Neuronal stem cell (in vitro differentiated cells): Measurements from ENCODE around the gene PLCL2. TPM values are rescaled to one million over a fixed set of nuclear protein-coding genes. Genes with fewer than 3 reads are reported as not detected.
A peak's percentile ranks its signal among the peaks of the same experiment; 100 is the strongest.

Experiments used
- DNase-seq: peaks from one replicate; pipeline ENCODE4 v3.0.0-alpha.2; 2013; ENCODE audit warnings: low spot score
- H2AFZ ChIP-seq: one replicate; pipeline ENCODE4 v1.6.1; 2013; ENCODE audit warnings: mild to moderate bottlenecking, low read length, inconsistent platforms
- H2AK5ac ChIP-seq: 2 replicates; pipeline ENCODE4 v1.6.1; 2013; ENCODE audit warnings: low read depth, mild to moderate bottlenecking, inconsistent platforms, low read length, moderate library complexity, mixed read lengths
- H2BK120ac ChIP-seq: 2 replicates; pipeline ENCODE4 v1.6.1; 2013; ENCODE audit warnings: low read depth, mild to moderate bottlenecking, inconsistent platforms, low read length, moderate library complexity, mixed read lengths
- H2BK12ac ChIP-seq: one replicate; pipeline ENCODE4 v1.6.1; 2013; ENCODE audit warnings: low read length, inconsistent platforms
- H2BK15ac ChIP-seq: 2 replicates; pipeline ENCODE4 v1.6.1; 2013; ENCODE audit warnings: mild to moderate bottlenecking, low read length, inconsistent platforms, mixed read lengths
- H2BK5ac ChIP-seq: one replicate; pipeline ENCODE4 v1.6.1; 2013; ENCODE audit warnings: inconsistent platforms, mild to moderate bottlenecking, low read length, moderate library complexity
- H3K14ac ChIP-seq: one replicate; pipeline ENCODE4 v1.6.1; 2013; ENCODE audit warnings: low read length, inconsistent platforms
- H3K18ac ChIP-seq: 2 replicates; pipeline ENCODE4 v1.6.1; 2013; ENCODE audit warnings: low read length, inconsistent platforms
- H3K23ac ChIP-seq: 2 replicates; pipeline ENCODE4 v1.6.1; 2013; ENCODE audit warnings: low read depth, mild to moderate bottlenecking, mixed read lengths, low read length, inconsistent platforms; ENCODE audit not compliant: poor library complexity
- H3K27ac ChIP-seq: replicated peaks from 3 replicates; pipeline ENCODE4 v1.5.1; 2013; ENCODE audit warnings: low read length, inconsistent platforms
- H3K27me3 ChIP-seq, 3 experiments: 2 replicates each; pipeline ENCODE4 v1.6.1; 2013; ENCODE audit warnings: low read length in 3 of 3, mild to moderate bottlenecking in 2 of 3, inconsistent platforms in 1 of 3, low read depth in 1 of 3, mixed read lengths in 1 of 3, moderate library complexity in 1 of 3; ENCODE audit not compliant: control insufficient read depth in 3 of 3, insufficient read depth in 3 of 3
- H3K36me3 ChIP-seq, 2 donors: replicated peaks in 1 of 2; 2 replicates each; pipeline ENCODE4 v1.6.1; 2013; ENCODE audit warnings: low read length in 2 of 2; ENCODE audit not compliant: control insufficient read depth in 2 of 2, insufficient read depth in 2 of 2
- H3K4ac ChIP-seq: 2 replicates; pipeline ENCODE4 v1.6.1; 2013; ENCODE audit warnings: inconsistent platforms, mild to moderate bottlenecking, low read length, moderate library complexity
- H3K4me1 ChIP-seq, 2 donors: 1 replicate in 1 of 2; 2 replicates in 1 of 2; pipeline ENCODE4 v1.6.1; 2013; ENCODE audit warnings: low read length in 2 of 2, low read depth in 1 of 2; ENCODE audit not compliant: control insufficient read depth in 2 of 2, insufficient read depth in 1 of 2
- H3K4me2 ChIP-seq: one replicate; pipeline ENCODE4 v1.6.1; 2013; ENCODE audit warnings: mild to moderate bottlenecking, low read length, inconsistent platforms; ENCODE audit not compliant: insufficient read depth, poor library complexity, severe bottlenecking
- H3K4me3 ChIP-seq, 2 donors: 2 replicates each; pipeline ENCODE4 v1.5.1; 2013; ENCODE audit warnings: low read length in 2 of 2, mild to moderate bottlenecking in 2 of 2, inconsistent platforms in 1 of 2, moderate library complexity in 1 of 2
- H3K79me1 ChIP-seq: one replicate; pipeline ENCODE4 v1.6.1; 2013; ENCODE audit warnings: low read depth, mild to moderate bottlenecking, inconsistent platforms, low read length, moderate library complexity
- H3K9ac ChIP-seq: one replicate; pipeline ENCODE4 v1.6.1; 2013; ENCODE audit warnings: mild to moderate bottlenecking, low read depth, low read length, inconsistent platforms; ENCODE audit not compliant: poor library complexity
- H3K9me3 ChIP-seq, 2 donors: replicated peaks in 1 of 2; 2 replicates each; pipeline versions ENCODE3 to v1.6.1; 2013; ENCODE audit warnings: low read length in 2 of 2, mild to moderate bottlenecking in 2 of 2, inconsistent platforms in 1 of 2, low read depth in 1 of 2, mixed read lengths in 1 of 2, moderate library complexity in 1 of 2; ENCODE audit not compliant: control insufficient read depth in 2 of 2, insufficient read depth in 1 of 2
- H4K8ac ChIP-seq: one replicate; pipeline ENCODE4 v1.6.1; 2013; ENCODE audit warnings: low read depth, mild to moderate bottlenecking, inconsistent platforms, low read length, moderate library complexity
- H4K91ac ChIP-seq: one replicate; pipeline ENCODE4 v1.6.1; 2013; ENCODE audit warnings: low read length, low read depth, mild to moderate bottlenecking, inconsistent platforms; ENCODE audit not compliant: poor library complexity
- WGBS, 2 donors: extraction: QIAGEN DNeasy Blood & Tissue Kit; methylation state at CpG; one replicate each; pipeline ENCODE4 v1.1.7; 2013; ENCODE audit warnings: missing lambda C conversion rate in 2 of 2, mixed read lengths in 1 of 2; ENCODE audit not compliant: insufficient read length in 2 of 2, insufficient replicate concordance in 1 of 2; ENCODE audit errors: extremely low coverage in 2 of 2; 5-methylcytosine and 5-hydroxymethylcytosine counted together
- polyA plus RNA-seq, 2 experiments: library from polyadenylated mRNA; stranded (reverse); fragments of 200-250 nt; gene quantifications; one replicate each; pipeline ENCODE4 v1.2.3, GENCODE V29; 2013

Gene PLCL2
- polyA plus RNA-seq (2013, experiment 1 of 2) = 3.1 TPM
- polyA plus RNA-seq (2013, experiment 2 of 2) = 3.1 TPM

DNA sequence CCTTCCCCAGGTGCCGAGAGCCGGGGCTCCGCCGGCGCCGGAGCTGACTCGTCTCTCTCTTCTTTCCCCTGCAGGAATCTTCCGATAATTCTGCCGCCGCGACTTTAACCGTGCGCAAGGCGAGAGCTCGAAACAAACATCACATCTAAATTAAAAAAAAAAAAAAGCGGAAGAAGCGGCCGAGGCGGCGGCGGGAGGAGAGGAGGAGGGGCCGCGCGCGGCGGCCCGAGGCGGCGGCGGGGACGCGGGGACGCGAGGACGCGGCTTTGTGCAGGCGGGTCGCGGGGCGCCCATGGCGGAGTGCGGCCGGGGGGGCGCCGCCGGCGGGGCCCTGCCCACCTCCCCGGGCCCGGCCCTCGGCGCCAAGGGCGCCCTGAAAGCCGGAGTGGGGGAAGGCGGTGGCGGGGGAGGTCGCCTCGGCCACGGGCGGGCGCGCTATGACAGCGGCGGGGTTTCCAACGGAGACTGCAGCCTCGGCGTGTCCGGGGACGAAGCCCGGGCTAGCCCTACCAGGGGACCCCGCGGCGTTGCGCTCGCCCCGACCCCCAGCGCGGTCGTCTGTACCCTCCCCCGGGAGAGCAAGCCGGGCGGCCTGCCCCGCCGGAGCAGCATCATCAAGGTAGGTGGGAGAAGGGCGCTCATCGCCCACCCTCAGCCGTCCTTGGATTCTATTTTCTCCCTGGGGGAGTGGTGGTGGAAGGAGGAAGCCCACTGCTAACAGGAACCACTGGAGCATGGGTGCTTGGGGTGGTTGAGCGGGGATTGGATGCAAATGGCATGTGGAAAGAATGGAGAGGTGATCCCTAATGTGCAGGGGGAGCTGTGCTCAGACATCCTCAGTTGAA lies at the start of gene PLCL2:
TSS of gene PLCL2 (plus strand) at position 208 of the 845 bp plus-strand sequence. CDS start at position 293, 85 bp downstream.
- H2AFZ ChIP-seq = peak within 1 kb of the TSS; percentile 98
- H2BK12ac ChIP-seq = no peak within 1 kb of the TSS
- H3K4ac ChIP-seq = no peak within 1 kb of the TSS
- H3K4me3 ChIP-seq = peak within 1 kb of the TSS; percentile 87 to 91
- peaks cover 0 to 13% (median 0%) of the 10 kb centered on the region in 3 experiments for H3K27me3 ChIP-seq
- H2BK15ac ChIP-seq = peak within 1 kb of the TSS; percentile 42
- H3K36me3 ChIP-seq = no peaks in the 10 kb centered on the region
- peak; percentile 42 for DNase-seq
- no peaks in the 10 kb centered on the region for H3K79me1 ChIP-seq
- no peak within 1 kb of the TSS for H3K27ac ChIP-seq
- H2BK5ac ChIP-seq = no peak within 1 kb of the TSS
- H3K18ac ChIP-seq = peak within 1 kb of the TSS; percentile 98
- peak within 1 kb of the TSS; percentile 86 for H3K9ac ChIP-seq
- H2BK120ac ChIP-seq = no peak within 1 kb of the TSS
- peak within 1 kb of the TSS; percentile 49 for H2AK5ac ChIP-seq
- H3K23ac ChIP-seq = peak within 1 kb of the TSS; percentile 47
- no peak within 1 kb of the TSS for H4K91ac ChIP-seq
- H3K4me1 ChIP-seq = peaks cover 0 to 6% of the 10 kb centered on the region in 2 donors
- H3K4me2 ChIP-seq = peak within 1 kb of the TSS; percentile 75
- no peaks in the 10 kb centered on the region for H3K9me3 ChIP-seq
- H3K14ac ChIP-seq = no peak within 1 kb of the TSS
- WGBS, 2 donors = no CpG with 5 or more reads among the region's 87 CpGs
- H4K8ac ChIP-seq = no peak within 1 kb of the TSS

DNA sequence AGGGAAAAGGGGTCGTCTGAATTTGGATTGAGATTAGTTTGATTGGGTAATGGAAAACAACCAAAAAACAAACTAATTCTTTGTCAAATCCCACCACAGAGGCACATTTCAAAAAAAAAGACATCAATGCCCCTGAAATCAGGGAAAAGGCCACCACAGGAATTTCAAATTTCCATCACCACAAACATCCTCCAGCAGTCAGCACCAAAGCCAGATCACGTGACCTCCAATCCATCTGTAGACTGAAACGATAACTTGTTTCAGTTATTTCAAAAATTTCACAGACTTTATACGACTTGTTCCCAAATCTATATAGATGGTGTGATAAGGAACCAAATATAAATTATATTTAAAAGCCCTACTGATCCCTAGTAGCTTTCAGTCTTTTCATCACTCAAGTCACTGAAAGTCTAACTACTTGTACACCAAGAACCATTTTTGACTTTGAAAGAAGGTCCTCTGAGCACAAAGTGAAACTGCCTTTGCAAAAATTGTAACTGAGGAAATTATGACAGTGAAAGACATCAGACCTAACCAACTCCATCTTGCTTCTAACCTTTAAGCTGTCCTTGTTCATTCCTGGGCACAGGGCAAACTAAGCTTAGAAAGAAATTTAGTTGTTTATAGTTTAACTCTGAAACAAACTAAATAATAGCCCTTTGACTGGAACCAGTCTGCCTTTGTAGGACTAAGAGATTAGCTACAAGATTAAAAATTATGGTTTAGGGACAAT lies 48.1 kb upstream of the PLCL2 start:
- no peak overlapping the region for H2BK15ac ChIP-seq
- 100% methylated on average over 1 of the region's 4 CpGs; no CpG with 5 or more reads in 1 of the 2 donors for WGBS, 2 donors
- H2BK5ac ChIP-seq = no peak overlapping the region
- H3K27ac ChIP-seq = no peak overlapping the region
- H3K4me2 ChIP-seq = no peak overlapping the region
- no peak overlapping the region for H3K4ac ChIP-seq
- no peak overlapping the region for H3K9ac ChIP-seq
- no peaks in the 10 kb centered on the region for H3K79me1 ChIP-seq
- no peak overlapping the region for H3K4me3 ChIP-seq
- peaks cover 0 to 9% (median 0%) of the 10 kb centered on the region in 3 experiments for H3K27me3 ChIP-seq
- H2BK12ac ChIP-seq = no peak overlapping the region
- no peak for DNase-seq
- H3K23ac ChIP-seq = no peak overlapping the region
- no peaks in the 10 kb centered on the region for H3K4me1 ChIP-seq
- H2AFZ ChIP-seq = no peak overlapping the region
- no peak overlapping the region for H2AK5ac ChIP-seq
- H3K36me3 ChIP-seq = no peaks in the 10 kb centered on the region
- H2BK120ac ChIP-seq = no peak overlapping the region
- H3K18ac ChIP-seq = no peak overlapping the region
- no peak overlapping the region for H4K8ac ChIP-seq
- H3K14ac ChIP-seq = no peak overlapping the region
- no peak overlapping the region for H4K91ac ChIP-seq
- H3K9me3 ChIP-seq = no peaks in the 10 kb centered on the region

DNA sequence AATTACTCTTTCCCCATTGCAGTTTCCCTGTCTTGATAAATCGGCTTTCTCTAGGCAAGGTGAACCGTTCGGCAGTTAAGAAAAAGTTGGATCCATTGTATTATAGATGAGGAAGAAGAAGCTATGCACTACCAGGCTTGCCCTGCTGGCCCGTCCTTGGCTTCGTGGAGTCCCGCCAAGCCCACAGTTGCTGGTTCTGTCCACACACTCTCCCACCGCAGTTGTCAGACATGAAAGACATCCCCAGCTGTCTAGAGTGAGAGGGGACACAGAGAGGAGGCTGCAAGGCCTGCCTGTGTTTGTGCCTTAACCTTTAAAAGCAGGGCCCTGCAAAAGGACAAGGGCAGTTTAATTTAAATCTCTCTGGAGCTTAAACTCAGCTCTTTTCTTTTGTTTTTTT lies 47.2 kb upstream of the PLCL2 start:
- WGBS, 2 donors = no CpG with 5 or more reads among the region's 7 CpGs
- Histone ChIP-seq H3K4me3 (no peak overlapping the region), H3K23ac (no peak overlapping the region), H3K18ac (no peak overlapping the region), H3K79me1 (no peaks in the 10 kb centered on the region), H2BK12ac (no peak overlapping the region), H4K8ac (no peak overlapping the region), H3K14ac (no peak overlapping the region), H2BK15ac (no peak overlapping the region), H4K91ac (no peak overlapping the region), H3K27me3 (peaks cover 0 to 5% (median 0%) of the 10 kb centered on the region in 3 experiments), H2BK5ac (no peak overlapping the region), H2BK120ac (no peak overlapping the region), H3K4ac (no peak overlapping the region), H3K4me1 (peaks cover 3 to 4% of the 10 kb centered on the region in 2 donors), H3K36me3 (no peaks in the 10 kb centered on the region), H3K4me2 (no peak overlapping the region), H3K9me3 (no peaks in the 10 kb centered on the region), H2AK5ac (no peak overlapping the region), H2AFZ (peak overlapping the region; percentile 45), H3K9ac (no peak overlapping the region), H3K27ac (no peak overlapping the region)
- DNase-seq = no peak

DNA sequence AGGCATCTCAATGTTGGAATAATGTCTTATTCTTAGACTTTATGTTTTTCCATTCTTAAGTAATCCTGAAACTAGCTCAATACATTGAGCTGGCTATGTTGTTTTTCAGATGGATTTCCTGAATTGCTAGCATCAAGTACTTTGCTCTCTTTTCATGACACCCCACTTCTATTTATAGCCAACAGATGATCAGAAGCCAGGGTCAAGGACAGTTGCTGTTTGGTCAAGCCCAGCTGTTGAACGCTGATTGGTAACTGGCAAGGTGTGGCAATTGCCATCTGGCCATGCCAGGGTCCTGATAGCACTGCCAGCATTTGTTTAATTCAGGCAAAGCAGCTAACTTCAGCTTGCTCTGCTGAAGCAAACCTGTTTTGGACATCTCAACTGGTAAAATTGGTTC lies 46.2 kb upstream of the PLCL2 start:
- Histone ChIP-seq H3K23ac (no peak overlapping the region), H3K4ac (no peak overlapping the region), H3K18ac (no peak overlapping the region), H3K79me1 (no peaks in the 10 kb centered on the region), H2AFZ (no peak overlapping the region), H3K27ac (no peak overlapping the region), H3K9ac (no peak overlapping the region), H2BK15ac (no peak overlapping the region), H3K4me3 (no peak overlapping the region), H3K14ac (no peak overlapping the region), H4K91ac (no peak overlapping the region), H3K4me1 (peaks cover 3 to 4% of the 10 kb centered on the region in 2 donors), H2BK12ac (no peak overlapping the region), H3K4me2 (no peak overlapping the region), H2BK120ac (no peak overlapping the region), H2BK5ac (no peak overlapping the region), H4K8ac (no peak overlapping the region), H3K36me3 (no peaks in the 10 kb centered on the region), H3K9me3 (no peaks in the 10 kb centered on the region), H2AK5ac (no peak overlapping the region), H3K27me3 (peaks cover 0 to 5% (median 0%) of the 10 kb centered on the region in 3 experiments)
- no peak for DNase-seq
- no CpG with 5 or more reads among the region's 1 CpG for WGBS, 2 donors
